HG02678 (cell line): ENCODE measurements around the gene GABPB2.
"Not testable (repeated sequence)": the region's sequence is repeated elsewhere in the genome, so short reads cannot be mapped to it uniquely, and the experiment has no call there.

Source experiments
- ATAC-seq: cut with Tn5 transposase; IDR thresholded peaks from one replicate; pipeline ENCODE4 v1.9.1; 2021; ENCODE audit warnings: mild to moderate bottlenecking, moderate library complexity; ENCODE audit not compliant: unreplicated experiment

GABPB2 gene

GRCh38 chr1:151059109-151060006 is 11.2 kb upstream of the GABPB2 start, which contains the start of gene CDC42SE1:
TSS of gene CDC42SE1 (minus strand) at chr1:151059622. CDS start at chr1:151055730, 3,892 bp downstream.
- ATAC-seq = peak; percentile 83

GRCh38 chr1:151060007-151060656 is 10.4 kb upstream of the GABPB2 start, which contains the start of gene MLLT11:
TSS of gene MLLT11 (plus strand) at chr1:151060397. CDS start at chr1:151067225, 6,828 bp downstream.
- ATAC-seq = no peak

- ATAC-seq = no peak
These were observed 9.7 kb upstream of the GABPB2 start for GRCh38 chr1:151060657-151061421.

GRCh38 chr1:151061704-151062103 is 8.9 kb upstream of the GABPB2 start:
- no peak for ATAC-seq

GRCh38 chr1:151062741-151063371 is 7.7 kb upstream of the GABPB2 start:
- no peak for ATAC-seq

- ATAC-seq = no peak
These were observed 5.4 kb upstream of the GABPB2 start for GRCh38 chr1:151065089-151065645.

GRCh38 chr1:151067185-151067584 is 3.4 kb upstream of the GABPB2 start:
- no peak for ATAC-seq

GRCh38 chr1:151069103-151069486 is 1.5 kb upstream of the GABPB2 start:
- ATAC-seq = no peak

- ATAC-seq = no peak
These were observed 1.7 kb downstream of the GABPB2 start for GRCh38 chr1:151072224-151072623.

- ATAC-seq = no peak
These were observed 15.5 kb downstream of the GABPB2 start for GRCh38 chr1:151085953-151086559.

GRCh38 chr1:151097426-151097825 is 26.9 kb downstream of the GABPB2 start:
- ATAC-seq = not testable (repeated sequence)

GRCh38 chr1:151098126-151098525 is 27.6 kb downstream of the GABPB2 start:
- no peak for ATAC-seq

- ATAC-seq = no peak
These were observed 34.1 kb downstream of the GABPB2 start for GRCh38 chr1:151104630-151105029.

- ATAC-seq = no peak
These were observed 36.3 kb downstream of the GABPB2 start for GRCh38 chr1:151106894-151107293.

GRCh38 chr1:151108331-151108730 is 37.8 kb downstream of the GABPB2 start:
- ATAC-seq = no peak

- no peak for ATAC-seq
These were observed 43.3 kb downstream of the GABPB2 start for GRCh38 chr1:151113877-151114276.

GRCh38 chr1:151124763-151125403 is 54.3 kb downstream of the GABPB2 start:
- ATAC-seq = no peak

GRCh38 chr1:151128800-151129199 is 58.2 kb downstream of the GABPB2 start:
- no peak for ATAC-seq

GRCh38 chr1:151130987-151131586 is 60.5 kb downstream of the GABPB2 start:
- peak; percentile 96 for ATAC-seq
